SK-N-MC (cell line): ENCODE results near the gene PRMT5.

Experiments
- DNase-seq: peaks from one replicate; pipeline ENCODE4 v3.0.0-alpha.2; 2011; ENCODE audit warnings: low read depth, low spot score
- H3K27ac ChIP-seq: fragments of 200-600 bp; sonication (generic); 2 replicates; pipeline ENCODE4 v1.5.1; 2016; ENCODE audit warnings: mixed run types
- H3K36me3 ChIP-seq: fragments of 200-600 bp; sonication (generic); 2 replicates; pipeline ENCODE4 v1.6.1; 2017; ENCODE audit warnings: antibody characterized with exemption, low read length, mixed read lengths; ENCODE audit not compliant: insufficient read depth
- H3K4me3 ChIP-seq: fragments of 200-600 bp; sonication (generic); 2 replicates; pipeline ENCODE4 v1.5.1; 2016
- H3K9ac ChIP-seq: fragments of 200-600 bp; sonication (generic); 2 replicates; pipeline ENCODE4 v1.8.0; 2017; ENCODE audit warnings: mixed run types, mixed read lengths; ENCODE audit not compliant: insufficient read length
- H3K9me3 ChIP-seq: fragments of 200-600 bp; sonication (generic); 2 replicates; pipeline ENCODE4 v1.6.1; 2017; ENCODE audit warnings: low read depth, mild to moderate bottlenecking, antibody characterized with exemption, low read length, moderate library complexity, mixed read lengths
- EZH2 ChIP-seq: fragments of 200-600 bp; sonication (generic); IDR thresholded peaks from one replicate; pipeline ENCODE4 v1.6.1; 2017; ENCODE audit warnings: antibody characterized with exemption
- FOXP2 ChIP-seq: optimal IDR thresholded peaks from 2 replicates; pipeline ENCODE3; 2011; ENCODE audit warnings: mild to moderate bottlenecking, moderate library complexity; ENCODE audit not compliant: insufficient read depth; ENCODE audit errors: extremely low read length, control extremely low read depth
- POLR2AphosphoS5 ChIP-seq: IDR thresholded peaks from 2 replicates; pipeline ENCODE4 v1.6.1; 2012; ENCODE audit warnings: mild to moderate bottlenecking, low read depth, low read length, borderline replicate concordance

The PRMT5 gene

DNA sequence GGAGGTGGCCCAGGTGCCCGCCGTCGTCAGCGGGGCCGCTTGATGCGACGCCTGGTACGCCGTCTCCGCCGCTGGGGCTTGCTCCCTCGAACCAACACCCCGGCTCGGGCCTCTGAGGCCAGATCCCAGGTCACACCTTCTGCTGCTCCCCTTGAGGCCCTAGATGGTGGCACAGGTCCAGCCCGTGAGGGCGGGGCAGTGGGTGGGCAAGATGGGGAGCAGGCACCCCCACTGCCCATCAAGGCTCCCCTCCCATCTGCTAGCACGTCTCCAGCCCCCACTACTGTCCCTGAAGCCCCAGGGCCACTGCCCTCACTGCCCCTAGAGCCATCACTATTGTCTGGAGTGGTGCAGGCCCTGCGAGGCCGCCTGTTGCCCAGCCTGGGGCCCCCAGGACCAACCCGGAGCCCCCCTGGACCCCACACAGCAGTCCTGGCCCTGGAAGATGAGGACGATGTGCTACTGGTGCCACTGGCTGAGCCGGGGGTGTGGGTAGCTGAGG is 52.1 kb downstream of the PRMT5 start:
- Histone ChIP-seq H3K9ac (no peak overlapping the region), H3K27ac (no peak overlapping the region), H3K9me3 (no peaks in the 10 kb centered on the region), H3K4me3 (no peak overlapping the region), H3K36me3 (no peaks in the 10 kb centered on the region)
- DNase-seq, result no peak
- TF ChIP-seq EZH2, result no peak
- TF ChIP-seq FOXP2, result no peak
- no peak for TF ChIP-seq POLR2AphosphoS5

DNA sequence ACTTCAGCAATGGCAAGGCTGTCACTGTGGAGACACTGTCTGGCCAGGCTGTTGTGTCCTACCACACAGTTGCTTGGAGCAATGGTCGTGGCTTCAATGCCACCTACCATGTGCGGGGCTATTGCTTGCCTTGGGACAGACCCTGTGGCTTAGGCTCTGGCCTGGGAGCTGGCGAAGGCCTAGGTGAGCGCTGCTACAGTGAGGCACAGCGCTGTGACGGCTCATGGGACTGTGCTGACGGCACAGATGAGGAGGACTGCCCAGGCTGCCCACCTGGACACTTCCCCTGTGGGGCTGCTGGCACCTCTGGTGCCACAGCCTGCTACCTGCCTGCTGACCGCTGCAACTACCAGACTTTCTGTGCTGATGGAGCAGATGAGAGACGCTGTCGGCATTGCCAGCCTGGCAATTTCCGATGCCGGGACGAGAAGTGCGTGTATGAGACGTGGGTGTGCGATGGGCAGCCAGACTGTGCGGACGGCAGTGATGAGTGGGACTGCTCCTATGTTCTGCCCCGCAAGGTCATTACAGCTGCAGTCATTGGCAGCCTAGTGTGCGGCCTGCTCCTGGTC is 53.3 kb downstream of the PRMT5 start:
- Histone ChIP-seq H3K9me3 (no peaks in the 10 kb centered on the region), H3K4me3 (no peak overlapping the region), H3K9ac (no peak overlapping the region), H3K36me3 (no peaks in the 10 kb centered on the region), H3K27ac (no peak overlapping the region)
- no peak for DNase-seq
- TF ChIP-seq POLR2AphosphoS5, result no peak
- no peak for TF ChIP-seq FOXP2
- TF ChIP-seq EZH2, result no peak

DNA sequence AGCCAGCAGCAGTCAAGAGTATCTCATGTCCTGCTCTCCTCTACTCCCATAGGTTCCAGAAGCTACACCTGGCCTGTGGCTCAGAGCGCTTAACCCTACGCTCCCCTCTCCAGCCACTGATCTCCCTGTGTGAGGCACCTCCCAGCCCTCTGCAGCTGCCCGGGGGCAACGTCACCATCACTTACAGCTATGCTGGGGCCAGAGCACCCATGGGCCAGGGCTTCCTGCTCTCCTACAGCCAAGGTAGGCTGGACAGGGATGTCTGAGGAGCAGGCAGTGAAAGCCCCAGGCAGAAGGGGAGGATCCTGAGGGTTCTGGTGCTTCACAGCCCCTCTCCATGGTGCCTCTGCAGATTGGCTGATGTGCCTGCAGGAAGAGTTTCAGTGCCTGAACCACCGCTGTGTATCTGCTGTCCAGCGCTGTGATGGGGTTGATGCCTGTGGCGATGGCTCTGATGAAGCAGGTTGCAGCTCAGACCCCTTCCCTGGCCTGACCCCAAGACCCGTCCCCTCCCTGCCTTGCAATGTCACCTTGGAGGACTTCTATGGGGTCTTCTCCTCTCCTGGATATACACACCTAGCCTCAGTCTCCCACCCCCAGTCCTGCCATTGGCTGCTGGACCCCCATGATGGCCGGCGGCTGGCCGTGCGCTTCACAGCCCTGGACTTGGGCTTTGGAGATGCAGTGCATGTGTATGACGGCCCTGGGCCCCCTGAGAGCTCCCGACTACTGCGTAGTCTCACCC is 54.0 kb downstream of the PRMT5 start:
- Histone ChIP-seq H3K9ac (no peak overlapping the region), H3K36me3 (no peaks in the 10 kb centered on the region), H3K9me3 (no peaks in the 10 kb centered on the region), H3K4me3 (no peak overlapping the region), H3K27ac (no peak overlapping the region)
- no peak for TF ChIP-seq POLR2AphosphoS5
- TF ChIP-seq EZH2, result no peak
- TF ChIP-seq FOXP2, result no peak
- DNase-seq, result no peak

DNA sequence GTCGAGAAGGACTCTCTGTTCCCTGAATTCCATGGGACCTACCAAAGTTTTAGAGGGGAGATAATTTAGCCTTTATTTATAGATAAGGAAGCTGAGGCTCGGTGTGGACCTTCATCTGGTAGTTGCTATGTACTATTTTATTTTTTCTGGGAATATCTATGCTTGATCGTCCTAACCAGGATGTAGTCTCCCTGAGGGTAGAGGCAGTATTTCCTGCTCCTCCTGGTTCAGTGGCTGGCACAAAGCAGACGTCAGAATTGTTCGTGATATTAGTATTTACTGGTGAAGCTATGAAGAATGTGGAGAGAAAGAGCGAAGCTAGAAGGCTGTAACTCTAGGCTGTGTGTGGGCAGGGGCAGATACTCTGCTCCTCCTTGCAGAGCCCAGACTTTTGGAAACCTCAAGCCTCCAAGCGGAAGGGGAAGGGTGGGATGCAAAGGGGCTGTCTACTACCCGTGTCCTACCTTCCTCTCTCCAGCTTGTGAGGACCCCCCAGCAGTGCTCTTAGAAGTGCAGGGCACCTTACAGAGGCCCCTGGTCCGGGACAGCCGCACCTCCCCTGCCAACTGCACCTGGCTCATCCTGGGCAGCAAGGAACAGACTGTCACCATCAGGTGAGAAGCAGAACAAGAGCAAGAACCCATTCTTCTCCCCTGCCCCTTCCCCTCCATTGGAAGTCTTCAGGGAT is 56.2 kb downstream of the PRMT5 start:
- H3K9ac ChIP-seq, result peak overlapping the region; percentile 55
- H3K27ac ChIP-seq, result 0 out of 2 replicates have a peak overlapping the region, but pooled peaks have one; percentile 26
- TF ChIP-seq POLR2AphosphoS5 (no peak), FOXP2 (no peak), EZH2 (no peak)
- no peaks in the 10 kb centered on the region for H3K9me3 ChIP-seq
- peak overlapping the region; percentile 88 for H3K4me3 ChIP-seq
- no peak for DNase-seq
- no peaks in the 10 kb centered on the region for H3K36me3 ChIP-seq

DNA sequence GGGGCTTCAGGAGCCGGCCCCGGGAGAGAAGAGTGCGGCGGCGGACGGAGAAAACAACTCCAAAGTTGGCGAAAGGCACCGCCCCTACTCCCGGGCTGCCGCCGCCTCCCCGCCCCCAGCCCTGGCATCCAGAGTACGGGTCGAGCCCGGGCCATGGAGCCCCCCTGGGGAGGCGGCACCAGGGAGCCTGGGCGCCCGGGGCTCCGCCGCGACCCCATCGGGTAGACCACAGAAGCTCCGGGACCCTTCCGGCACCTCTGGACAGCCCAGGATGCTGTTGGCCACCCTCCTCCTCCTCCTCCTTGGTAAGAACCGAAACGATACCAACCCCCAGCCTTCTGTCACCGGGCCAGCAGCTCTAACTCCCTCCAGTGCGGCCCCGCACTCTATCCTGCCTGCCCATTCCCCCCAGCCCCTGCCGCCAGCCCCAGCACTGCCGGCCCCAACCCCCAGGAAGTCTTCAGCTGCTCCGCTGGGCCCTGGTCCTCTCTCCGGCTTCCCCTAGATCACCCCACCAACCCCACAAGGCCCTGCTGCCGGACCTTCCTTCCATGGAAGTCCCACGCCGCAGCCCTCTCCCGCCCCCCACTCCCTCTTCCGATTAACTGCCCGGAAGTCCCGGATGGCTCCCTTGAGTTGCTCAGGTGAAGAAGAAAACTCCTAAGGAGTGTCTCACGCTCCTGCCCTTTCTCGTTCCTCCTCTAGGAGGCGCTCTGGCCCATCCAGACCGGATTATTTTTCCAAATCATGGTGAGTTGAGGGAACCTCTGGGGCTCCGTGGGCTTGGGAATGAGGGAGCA is 56.9 kb downstream of the PRMT5 start:
- Histone ChIP-seq H3K9me3 (no peaks in the 10 kb centered on the region), H3K27ac (no peak overlapping the region), H3K9ac (peak overlapping the region; percentile 57), H3K36me3 (no peaks in the 10 kb centered on the region), H3K4me3 (peak overlapping the region; percentile 88)
- DNase-seq, result peak; percentile 35
- TF ChIP-seq FOXP2 (no peak), POLR2AphosphoS5 (no peak), EZH2 (no peak)

DNA sequence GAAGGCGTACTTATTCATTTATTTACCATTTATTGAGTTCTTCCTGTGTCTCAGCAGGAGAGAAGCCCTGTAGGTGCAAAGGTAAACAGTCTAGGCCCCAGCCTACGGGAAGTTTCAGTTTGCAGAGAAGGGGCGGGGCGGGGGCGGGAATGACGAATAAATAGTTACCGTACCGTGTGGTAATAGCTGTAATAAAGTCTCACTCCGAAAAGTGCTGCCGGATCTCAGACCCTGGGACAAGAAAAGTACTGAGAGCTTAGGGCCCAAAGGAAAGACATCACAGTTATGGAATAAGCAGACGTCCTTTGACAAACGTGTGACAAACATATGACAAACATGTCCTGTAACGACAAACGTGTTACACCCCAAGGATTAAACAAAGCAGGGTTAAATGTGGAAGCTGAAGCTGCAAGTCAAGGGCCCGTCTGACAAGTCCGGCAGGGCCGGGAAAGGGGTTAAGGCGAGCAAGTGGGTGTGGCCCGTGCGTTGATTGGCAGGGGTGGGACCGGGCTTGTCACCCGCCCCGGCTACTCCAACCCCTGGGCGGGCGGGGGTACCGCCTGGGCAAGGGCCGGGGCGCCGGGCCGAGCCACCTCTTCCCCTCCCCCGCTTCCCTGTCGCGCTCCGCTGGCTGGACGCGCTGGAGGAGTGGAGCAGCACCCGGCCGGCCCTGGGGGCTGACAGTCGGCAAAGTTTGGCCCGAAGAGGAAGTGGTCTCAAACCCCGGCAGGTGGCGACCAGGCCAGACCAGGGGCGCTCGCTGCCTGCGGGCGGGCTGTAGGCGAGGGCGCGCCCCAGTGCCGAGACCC is 57.7 kb downstream of the PRMT5 start, which contains the start of gene LRP10:
LRP10 (plus strand) TSS at position 517 of the 809 bp plus-strand sequence. CDS start 564 bp downstream, outside the sequence.
- H3K27ac ChIP-seq, result peak within 1 kb of the TSS; percentile 88
- H3K36me3 ChIP-seq, result no peaks in the 10 kb centered on the region
- H3K4me3 ChIP-seq, result peak within 1 kb of the TSS; percentile 88
- DNase-seq, result no peak
- TF ChIP-seq EZH2, result no peak
- no peak for TF ChIP-seq POLR2AphosphoS5
- peak; percentile 62 for TF ChIP-seq FOXP2
- H3K9me3 ChIP-seq, result no peaks in the 10 kb centered on the region
- peak within 1 kb of the TSS; percentile 57 for H3K9ac ChIP-seq

DNA sequence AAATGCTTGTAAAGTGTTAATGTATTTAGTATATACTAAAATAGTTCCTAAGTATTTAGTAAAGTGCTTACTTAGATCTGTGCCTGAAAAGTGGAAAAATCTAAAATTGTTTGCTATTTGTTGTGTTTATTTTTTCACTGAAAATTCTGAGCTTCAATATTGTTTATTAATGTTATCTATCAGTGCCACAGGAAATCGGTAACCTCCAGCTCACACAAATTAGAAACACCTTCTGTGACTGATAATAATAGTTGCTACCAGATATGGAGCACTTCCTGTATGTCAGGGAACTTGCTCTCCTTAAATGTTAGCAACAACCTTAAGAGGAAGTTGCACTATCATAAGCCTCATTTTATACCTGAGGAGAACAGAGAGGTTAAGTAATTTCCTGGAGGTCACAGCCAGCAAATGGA is 58.4 kb downstream of the PRMT5 start:
- H3K4me3 ChIP-seq, result peak overlapping the region; percentile 88
- H3K27ac ChIP-seq, result peak overlapping the region; percentile 88
- H3K9ac ChIP-seq, result peak overlapping the region; percentile 57
- DNase-seq, result no peak
- no peaks in the 10 kb centered on the region for H3K36me3 ChIP-seq
- TF ChIP-seq FOXP2 (no peak), EZH2 (no peak), POLR2AphosphoS5 (no peak)
- H3K9me3 ChIP-seq, result no peaks in the 10 kb centered on the region
